Measurements from ENCODE around the gene MRC1. TPM values are rescaled to one million over a fixed set of nuclear protein-coding genes. Genes with fewer than 3 reads are reported as not detected.

Gene MRC1
- total RNA-seq (10 to 100 TPM; 58.3 to 73.9 TPM), polyA plus RNA-seq (10 to 100 TPM in 1 of 2 donors, 1 to 10 TPM in 1; 4.0 to 29.3 TPM)
- long read RNA-seq, donor 1, partial matches to known transcripts: 76 of 84 reads
- long read RNA-seq, donor 1, other reads (novel, unspliced or antisense): 8 of 84 reads
- long read RNA-seq, donor 2, full-length matches to known transcripts: 3 of 23 reads
- long read RNA-seq, donor 2, partial matches to known transcripts: 15 of 23 reads
- long read RNA-seq, donor 2, other reads (novel, unspliced or antisense): 5 of 23 reads

DNA sequence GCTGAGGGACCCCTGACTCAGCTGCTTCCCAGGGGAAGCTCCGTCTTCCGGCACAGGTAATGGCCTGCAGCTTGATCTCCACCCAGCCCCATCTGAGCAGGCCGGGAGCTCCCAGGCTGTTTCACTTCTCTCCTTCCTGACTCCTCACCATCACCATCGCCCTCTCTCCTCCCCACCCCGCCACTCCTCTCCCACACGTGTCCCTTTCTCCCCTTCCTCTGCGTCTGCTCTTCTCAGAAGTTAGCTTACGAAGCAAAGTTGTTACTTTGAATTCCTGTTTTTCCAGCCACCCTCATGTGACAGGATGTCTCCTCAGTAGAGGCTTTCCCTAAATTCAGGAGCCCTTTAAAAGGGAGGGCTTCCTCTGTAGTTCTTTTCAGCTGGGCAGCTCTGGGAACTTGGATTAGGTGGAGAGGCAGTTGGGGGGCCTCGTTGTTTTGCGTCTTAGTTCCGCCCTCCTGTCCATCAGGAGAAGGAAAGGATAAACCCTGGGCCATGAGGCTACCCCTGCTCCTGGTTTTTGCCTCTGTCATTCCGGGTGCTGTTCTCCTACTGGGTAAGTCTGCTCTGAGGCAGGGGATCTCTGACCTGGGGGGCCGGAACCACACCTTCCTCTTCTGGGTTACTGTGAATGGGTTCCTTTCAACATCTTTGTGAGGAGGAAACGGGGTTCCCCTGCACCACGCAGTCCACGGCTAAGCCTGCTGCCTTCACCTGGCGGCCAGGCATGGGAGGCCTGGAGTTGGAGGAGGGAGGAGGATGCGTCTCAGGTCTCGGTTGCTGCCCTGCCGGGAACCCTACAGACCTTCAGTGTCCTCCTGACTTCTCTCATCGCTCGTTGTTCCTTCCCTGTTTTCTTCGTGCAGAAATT lies at the start of gene MRC1:
TSS of gene MRC1 (plus strand) at position 378 of the 871 bp plus-strand sequence. CDS start at position 496, 118 bp downstream.
- WGBS, 2 donors: 76 to 81% methylated on average over 21 to 23 of the region's 23 CpGs
- intact Hi-C loops (cut with DNase I): no loop called here
- no peaks in the 10 kb centered on the region for H3K36me3 ChIP-seq (ENCODE audit: control insufficient read depth in 1 of 2, insufficient read depth in 2 of 2, low read length in 1 of 2)
- DNase-seq (peak in 1 of 2 donors; percentile 70), ATAC-seq (ENCODE audit: low FRiP score) (peak; percentile 68)
- H3K27me3 ChIP-seq (ENCODE audit: control insufficient read depth in 1 of 2, insufficient read depth in 2 of 2, low read length in 1 of 2): no peaks in the 10 kb centered on the region
- H3K4me1 ChIP-seq (ENCODE audit: control insufficient read depth in 1 of 2, insufficient read depth in 2 of 2, low read length in 2 of 2): no peaks in the 10 kb centered on the region
- H3K4me3 ChIP-seq (ENCODE audit: low read length in 2 of 2): no peak within 1 kb of the TSS
- H3K9me3 ChIP-seq (ENCODE audit: control insufficient read depth, low read length): no peaks in the 10 kb centered on the region
- no peak within 1 kb of the TSS for H3K27ac ChIP-seq (ENCODE audit: low read depth in 1 of 2, low read length in 2 of 2)

DNA sequence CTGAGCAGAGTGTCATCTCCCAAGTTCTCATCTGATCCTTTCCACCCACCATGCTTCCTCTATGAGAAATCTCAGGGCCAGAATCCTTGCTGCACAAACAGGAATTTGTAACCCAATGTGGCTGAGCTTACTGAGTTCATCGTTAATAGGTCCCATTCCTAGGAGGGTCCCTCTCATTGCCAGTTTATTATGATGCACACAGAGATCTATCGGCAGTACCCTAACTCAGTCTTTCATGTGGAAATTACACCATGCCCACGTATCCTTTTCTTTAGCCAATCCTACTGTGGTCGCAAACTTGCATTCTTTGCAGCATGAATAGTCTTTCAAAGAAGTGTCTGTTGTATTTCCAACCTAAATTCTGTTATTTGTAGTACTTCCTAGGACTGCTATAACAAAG lies 45.0 kb upstream of the MRC1 start:
- Histone ChIP-seq H3K27me3 (ENCODE audit: control insufficient read depth in 1 of 2, insufficient read depth in 2 of 2, low read length in 1 of 2) (no peaks in the 10 kb centered on the region), H3K4me3 (ENCODE audit: low read length in 2 of 2) (no peak overlapping the region), H3K36me3 (ENCODE audit: control insufficient read depth in 1 of 2, insufficient read depth in 2 of 2, low read length in 1 of 2) (no peaks in the 10 kb centered on the region), H3K4me1 (ENCODE audit: control insufficient read depth in 1 of 2, insufficient read depth in 2 of 2, low read length in 2 of 2) (no peaks in the 10 kb centered on the region), H3K9me3 (ENCODE audit: control insufficient read depth, low read length) (no peaks in the 10 kb centered on the region), H3K27ac (ENCODE audit: low read depth in 1 of 2, low read length in 2 of 2) (no peak overlapping the region)
- 55 to 58% methylated on average over 4 of the region's 4 CpGs for WGBS, 2 donors
- DNase-seq: no peak
- no peak for ATAC-seq (ENCODE audit: low FRiP score)
- intact Hi-C loops (cut with DNase I): no loop called here

DNA sequence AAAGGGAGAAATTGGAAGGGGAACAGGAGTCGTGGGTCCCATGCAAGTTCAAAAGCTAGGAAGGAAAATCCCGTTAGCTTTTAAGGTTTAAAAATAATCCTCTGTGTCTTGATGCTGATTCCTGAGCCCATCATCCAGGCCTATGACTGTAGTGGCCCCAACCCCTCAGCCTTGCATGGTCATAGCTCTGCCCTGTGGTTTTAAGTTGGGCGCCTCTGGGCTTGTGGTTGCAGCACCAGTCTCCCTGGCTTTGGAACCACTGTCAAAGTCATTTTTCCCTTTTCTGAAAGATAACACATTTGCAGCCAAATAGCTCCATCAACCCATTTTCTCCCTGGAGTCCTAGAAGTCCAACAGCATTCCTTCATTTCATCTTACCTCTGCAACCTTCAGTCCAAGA lies 43.5 kb upstream of the MRC1 start:
- Histone ChIP-seq H3K4me3 (ENCODE audit: low read length in 2 of 2) (no peak overlapping the region), H3K27ac (ENCODE audit: low read depth in 1 of 2, low read length in 2 of 2) (no peak overlapping the region), H3K9me3 (ENCODE audit: control insufficient read depth, low read length) (no peaks in the 10 kb centered on the region), H3K27me3 (ENCODE audit: control insufficient read depth in 1 of 2, insufficient read depth in 2 of 2, low read length in 1 of 2) (no peaks in the 10 kb centered on the region), H3K4me1 (ENCODE audit: control insufficient read depth in 1 of 2, insufficient read depth in 2 of 2, low read length in 2 of 2) (no peaks in the 10 kb centered on the region), H3K36me3 (ENCODE audit: control insufficient read depth in 1 of 2, insufficient read depth in 2 of 2, low read length in 1 of 2) (no peaks in the 10 kb centered on the region)
- WGBS, 2 donors: 56 to 74% methylated on average over 3 of the region's 3 CpGs
- intact Hi-C loops (cut with DNase I): no loop called here
- ATAC-seq (ENCODE audit: low FRiP score) (no peak), DNase-seq (no peak)

DNA sequence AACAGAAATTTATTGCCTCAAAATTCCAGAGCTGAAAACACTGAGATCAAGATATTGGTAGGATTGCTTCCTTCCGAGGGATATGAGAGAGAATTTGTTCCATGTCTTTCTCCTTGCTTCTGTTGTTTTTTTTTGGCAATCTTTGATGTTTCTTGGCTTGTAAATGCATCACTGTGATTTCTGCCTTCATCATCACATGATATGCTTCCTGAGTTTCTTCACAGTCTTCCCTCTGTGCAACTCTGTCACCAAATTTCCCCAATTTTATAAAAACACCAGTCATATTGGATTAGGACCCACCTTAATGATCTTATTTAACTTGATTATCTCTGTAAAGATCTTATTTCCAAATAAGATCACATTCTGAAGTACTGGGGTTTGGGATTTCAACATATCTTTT lies 42.4 kb upstream of the MRC1 start:
- Histone ChIP-seq H3K9me3 (ENCODE audit: control insufficient read depth, low read length) (no peaks in the 10 kb centered on the region), H3K36me3 (ENCODE audit: control insufficient read depth in 1 of 2, insufficient read depth in 2 of 2, low read length in 1 of 2) (no peaks in the 10 kb centered on the region), H3K4me1 (ENCODE audit: control insufficient read depth in 1 of 2, insufficient read depth in 2 of 2, low read length in 2 of 2) (no peaks in the 10 kb centered on the region), H3K4me3 (ENCODE audit: low read length in 2 of 2) (no peak overlapping the region), H3K27ac (ENCODE audit: low read depth in 1 of 2, low read length in 2 of 2) (no peak overlapping the region), H3K27me3 (ENCODE audit: control insufficient read depth in 1 of 2, insufficient read depth in 2 of 2, low read length in 1 of 2) (no peaks in the 10 kb centered on the region)
- intact Hi-C loops (cut with DNase I): no loop called here
- ATAC-seq (ENCODE audit: low FRiP score): no peak
- DNase-seq: no peak
- 38 to 84% methylated on average over 1 of the region's 1 CpG for WGBS, 2 donors

DNA sequence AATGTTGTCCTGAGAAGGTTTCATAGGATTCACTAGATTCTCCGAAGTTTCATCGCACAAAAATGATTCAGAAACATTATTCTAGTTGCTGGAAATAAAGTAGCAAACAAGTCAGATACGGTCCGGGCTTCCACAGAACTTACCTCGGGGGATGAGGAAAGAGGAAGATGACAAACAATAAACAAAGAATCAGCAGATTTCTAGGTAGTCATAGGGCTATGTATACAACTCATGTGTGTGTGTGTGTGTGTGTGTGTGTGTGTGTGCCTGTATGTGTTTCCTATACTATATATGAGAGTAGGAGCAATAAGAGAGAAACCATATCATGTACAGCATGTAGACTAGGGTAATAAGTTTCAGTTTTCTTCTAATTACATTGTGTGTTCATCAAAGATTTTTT lies 40.7 kb upstream of the MRC1 start:
- no peak for DNase-seq
- H3K9me3 ChIP-seq (ENCODE audit: control insufficient read depth, low read length): no peaks in the 10 kb centered on the region
- no peaks in the 10 kb centered on the region for H3K36me3 ChIP-seq (ENCODE audit: control insufficient read depth in 1 of 2, insufficient read depth in 2 of 2, low read length in 1 of 2)
- intact Hi-C loops (cut with DNase I): no loop called here
- H3K4me3 ChIP-seq (ENCODE audit: low read length in 2 of 2): no peak overlapping the region
- H3K4me1 ChIP-seq (ENCODE audit: control insufficient read depth in 1 of 2, insufficient read depth in 2 of 2, low read length in 2 of 2): no peaks in the 10 kb centered on the region
- ATAC-seq (ENCODE audit: low FRiP score): no peak
- no peaks in the 10 kb centered on the region for H3K27me3 ChIP-seq (ENCODE audit: control insufficient read depth in 1 of 2, insufficient read depth in 2 of 2, low read length in 1 of 2)
- no peak overlapping the region for H3K27ac ChIP-seq (ENCODE audit: low read depth in 1 of 2, low read length in 2 of 2)
- 92 to 94% methylated on average over 5 of the region's 5 CpGs for WGBS, 2 donors

DNA sequence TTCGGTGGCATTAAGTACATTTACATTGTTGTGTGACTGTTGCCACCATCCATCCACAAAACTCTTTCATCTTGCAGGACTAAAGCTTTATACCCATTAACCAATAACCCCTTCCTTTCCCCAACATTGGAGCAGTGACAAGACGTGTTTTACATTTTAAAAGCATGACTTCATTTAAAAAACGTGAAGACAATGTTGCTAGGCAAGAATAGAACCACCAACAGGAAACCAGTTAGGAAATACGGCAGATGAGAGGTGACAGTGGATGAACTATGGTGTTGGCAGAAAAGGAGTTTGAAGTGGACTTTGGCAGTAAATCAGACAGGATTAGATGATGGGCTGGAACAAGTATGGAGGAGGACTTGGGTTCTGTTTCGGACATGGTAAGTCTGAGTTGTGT lies 40.2 kb upstream of the MRC1 start:
- no peaks in the 10 kb centered on the region for H3K27me3 ChIP-seq (ENCODE audit: control insufficient read depth in 1 of 2, insufficient read depth in 2 of 2, low read length in 1 of 2)
- ATAC-seq (ENCODE audit: low FRiP score) (no peak), DNase-seq (no peak)
- H3K4me1 ChIP-seq (ENCODE audit: control insufficient read depth in 1 of 2, insufficient read depth in 2 of 2, low read length in 2 of 2): no peaks in the 10 kb centered on the region
- no peak overlapping the region for H3K4me3 ChIP-seq (ENCODE audit: low read length in 2 of 2)
- H3K9me3 ChIP-seq (ENCODE audit: control insufficient read depth, low read length): no peaks in the 10 kb centered on the region
- 41% methylated on average over 5 of the region's 5 CpGs for WGBS, 2 donors
- no peaks in the 10 kb centered on the region for H3K36me3 ChIP-seq (ENCODE audit: control insufficient read depth in 1 of 2, insufficient read depth in 2 of 2, low read length in 1 of 2)
- intact Hi-C loops (cut with DNase I): no loop called here
- H3K27ac ChIP-seq (ENCODE audit: low read depth in 1 of 2, low read length in 2 of 2): no peak overlapping the region

DNA sequence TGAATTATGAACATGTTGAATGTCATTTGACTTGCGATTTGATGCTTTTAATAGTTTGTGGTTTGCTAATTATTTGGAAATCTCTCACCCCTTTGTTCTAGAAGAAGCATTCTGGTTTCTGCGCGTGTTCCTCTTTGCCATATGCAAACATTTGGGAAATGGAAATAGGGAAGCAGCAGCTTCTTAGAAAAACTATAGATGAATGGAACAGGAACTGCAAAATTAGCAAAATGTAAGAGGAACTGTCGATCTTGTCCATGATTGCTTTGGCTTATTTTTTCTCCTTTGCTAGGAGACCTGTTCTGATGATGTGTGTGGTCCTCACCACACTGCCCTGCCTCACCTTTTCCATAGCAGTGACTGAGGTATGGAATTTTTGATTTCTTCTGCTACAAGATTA lies 38.1 kb upstream of the MRC1 start:
- DNase-seq: no peak
- WGBS, 2 donors: 87 to 88% methylated on average over 4 of the region's 4 CpGs
- Histone ChIP-seq H3K27ac (ENCODE audit: low read depth in 1 of 2, low read length in 2 of 2) (no peak overlapping the region), H3K36me3 (ENCODE audit: control insufficient read depth in 1 of 2, insufficient read depth in 2 of 2, low read length in 1 of 2) (no peaks in the 10 kb centered on the region), H3K27me3 (ENCODE audit: control insufficient read depth in 1 of 2, insufficient read depth in 2 of 2, low read length in 1 of 2) (no peaks in the 10 kb centered on the region), H3K4me3 (ENCODE audit: low read length in 2 of 2) (no peak overlapping the region), H3K4me1 (ENCODE audit: control insufficient read depth in 1 of 2, insufficient read depth in 2 of 2, low read length in 2 of 2) (no peaks in the 10 kb centered on the region), H3K9me3 (ENCODE audit: control insufficient read depth, low read length) (no peaks in the 10 kb centered on the region)
- no peak for ATAC-seq (ENCODE audit: low FRiP score)
- intact Hi-C loops (cut with DNase I): no loop called here

DNA sequence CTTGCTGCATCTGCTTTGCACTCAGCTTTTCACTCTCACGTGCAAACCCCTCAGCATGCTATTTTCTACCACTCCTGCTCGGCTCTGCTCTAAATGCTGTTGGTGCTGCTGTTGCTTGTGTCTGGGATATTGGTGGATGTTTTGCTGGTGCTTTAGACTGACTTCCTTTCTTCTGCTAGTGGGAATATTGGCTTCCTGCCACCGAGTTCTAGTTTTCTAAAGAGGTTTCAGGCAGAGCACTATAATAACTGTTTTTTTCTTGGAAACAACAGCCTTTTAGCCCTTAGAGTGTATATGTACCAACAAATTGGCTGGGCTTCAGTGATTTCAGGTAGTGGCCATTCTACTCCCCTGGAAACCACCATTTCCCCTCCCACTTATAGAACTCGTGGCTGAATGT lies 29.4 kb upstream of the MRC1 start:
- no peaks in the 10 kb centered on the region for H3K27me3 ChIP-seq (ENCODE audit: control insufficient read depth in 1 of 2, insufficient read depth in 2 of 2, low read length in 1 of 2)
- DNase-seq (no peak), ATAC-seq (ENCODE audit: low FRiP score) (no peak)
- H3K9me3 ChIP-seq (ENCODE audit: control insufficient read depth, low read length): no peaks in the 10 kb centered on the region
- no peak overlapping the region for H3K27ac ChIP-seq (ENCODE audit: low read depth in 1 of 2, low read length in 2 of 2)
- intact Hi-C loops (cut with DNase I): no loop called here
- H3K36me3 ChIP-seq (ENCODE audit: control insufficient read depth in 1 of 2, insufficient read depth in 2 of 2, low read length in 1 of 2): no peaks in the 10 kb centered on the region
- no peak overlapping the region for H3K4me3 ChIP-seq (ENCODE audit: low read length in 2 of 2)
- 21 to 37% methylated on average over 4 of the region's 4 CpGs for WGBS, 2 donors
- no peaks in the 10 kb centered on the region for H3K4me1 ChIP-seq (ENCODE audit: control insufficient read depth in 1 of 2, insufficient read depth in 2 of 2, low read length in 2 of 2)

DNA sequence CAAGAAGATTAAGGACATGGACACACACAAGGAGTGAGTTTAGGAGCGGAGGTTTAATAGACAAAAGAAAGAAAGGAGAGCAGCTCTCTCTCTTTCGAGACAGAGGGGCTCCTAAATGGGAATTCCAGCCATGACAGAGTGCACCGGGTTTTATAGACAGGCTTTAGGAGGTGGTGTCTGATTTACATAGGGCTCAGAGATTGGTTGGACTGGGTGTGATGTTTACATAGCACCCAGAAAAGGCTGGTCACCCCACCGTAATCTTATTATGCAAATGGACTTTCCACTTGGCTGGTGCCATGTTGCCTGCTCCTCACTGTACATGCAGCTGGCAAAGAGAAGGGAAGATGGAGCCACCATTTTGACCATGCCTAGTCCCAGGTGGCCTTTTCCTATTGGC lies 28.4 kb upstream of the MRC1 start:
- intact Hi-C loops (cut with DNase I): no loop called here
- no peaks in the 10 kb centered on the region for H3K36me3 ChIP-seq (ENCODE audit: control insufficient read depth in 1 of 2, insufficient read depth in 2 of 2, low read length in 1 of 2)
- no peaks in the 10 kb centered on the region for H3K9me3 ChIP-seq (ENCODE audit: control insufficient read depth, low read length)
- WGBS, 2 donors: 93 to 98% methylated on average over 4 of the region's 4 CpGs
- no peak for DNase-seq
- H3K4me1 ChIP-seq (ENCODE audit: control insufficient read depth in 1 of 2, insufficient read depth in 2 of 2, low read length in 2 of 2): no peaks in the 10 kb centered on the region
- no peak for ATAC-seq (ENCODE audit: low FRiP score)
- no peak overlapping the region for H3K4me3 ChIP-seq (ENCODE audit: low read length in 2 of 2)
- H3K27me3 ChIP-seq (ENCODE audit: control insufficient read depth in 1 of 2, insufficient read depth in 2 of 2, low read length in 1 of 2): no peaks in the 10 kb centered on the region
- no peak overlapping the region for H3K27ac ChIP-seq (ENCODE audit: low read depth in 1 of 2, low read length in 2 of 2)
